Measurements from ENCODE around the gene MGAT5.

MGAT5 gene

GRCh38 chr2:134257965-134258683 is 4.3 kb downstream of the MGAT5 start:
- DNase-seq = no peak

- no peak for DNase-seq
Observed at GRCh38 chr2:134258684-134259388, 5.0 kb downstream of the MGAT5 start.

GRCh38 chr2:134259571-134259970 is 5.7 kb downstream of the MGAT5 start:
- DNase-seq = no peak

- DNase-seq = no peak
Observed at GRCh38 chr2:134259994-134260393, 6.1 kb downstream of the MGAT5 start.

GRCh38 chr2:134260713-134261112 is 6.8 kb downstream of the MGAT5 start:
- no peak for DNase-seq

- DNase-seq = no peak
Observed at GRCh38 chr2:134261398-134262131, 7.7 kb downstream of the MGAT5 start.

GRCh38 chr2:134262684-134263083 is 8.8 kb downstream of the MGAT5 start:
- no peak for DNase-seq

GRCh38 chr2:134268265-134268664 is 14.4 kb downstream of the MGAT5 start:
- no peak for DNase-seq

GRCh38 chr2:134269230-134269629 is 15.4 kb downstream of the MGAT5 start:
- DNase-seq = no peak

- no peak for DNase-seq
Observed at GRCh38 chr2:134269972-134270735, 16.3 kb downstream of the MGAT5 start.

- DNase-seq = no peak
Observed at GRCh38 chr2:134271758-134272157, 17.9 kb downstream of the MGAT5 start.

GRCh38 chr2:134272806-134273205 is 18.9 kb downstream of the MGAT5 start:
- DNase-seq = no peak

GRCh38 chr2:134273256-134273983 is 19.5 kb downstream of the MGAT5 start:
- DNase-seq = no peak

GRCh38 chr2:134274121-134274520 is 20.2 kb downstream of the MGAT5 start:
- DNase-seq = no peak

- DNase-seq = no peak
Observed at GRCh38 chr2:134275058-134275862, 21.4 kb downstream of the MGAT5 start.

GRCh38 chr2:134276381-134277172 is 22.7 kb downstream of the MGAT5 start:
- DNase-seq = no peak

GRCh38 chr2:134277223-134277622 is 23.4 kb downstream of the MGAT5 start:
- no peak for DNase-seq

GRCh38 chr2:134278553-134278952 is 24.7 kb downstream of the MGAT5 start:
- DNase-seq = no peak

GRCh38 chr2:134279417-134279816 is 25.5 kb downstream of the MGAT5 start:
- DNase-seq = no peak

GRCh38 chr2:134280231-134280630 is 26.4 kb downstream of the MGAT5 start:
- no peak for DNase-seq

GRCh38 chr2:134280726-134281125 is 26.9 kb downstream of the MGAT5 start:
- DNase-seq = no peak
